AG04450 (cell line): ENCODE results near the gene GPR75. TPM values are rescaled to one million over a fixed set of nuclear protein-coding genes. Genes with fewer than 3 reads are reported as not detected.
"Not testable (repeated sequence)": the region's sequence is repeated elsewhere in the genome, so short reads cannot be mapped to it uniquely, and the experiment has no call there.

Source experiments
- CTCF ChIA-PET: fragments of 300-600, 350-600 bp; formaldehyde crosslinking; extraction: SDS; loops from one replicate; lab custom pipeline; 2022; ENCODE audit warnings: antibody characterized with exemption, inconsistent platforms; lab: Charles Lee
- POLR2A ChIA-PET: fragments of 350-600 bp; formaldehyde crosslinking; extraction: SDS; loops from one replicate; lab custom pipeline; 2021; ENCODE audit warnings: antibody characterized with exemption, inconsistent platforms; lab: Yijun Ruan, JAX
- DNase-seq: peaks from one replicate; pipeline ENCODE4 v3.0.0-alpha.2; 2011; ENCODE audit warnings: low read depth, low spot score
- H3K27ac ChIP-seq: one replicate; pipeline ENCODE4 v1.5.1; 2012; ENCODE audit warnings: low read depth, low read length, control low read depth
- H3K27me3 ChIP-seq: one replicate; pipeline ENCODE4 v1.6.0; 2012; ENCODE audit warnings: low read length; ENCODE audit not compliant: control insufficient read depth, insufficient read depth
- H3K4me3 ChIP-seq: 2 replicates; pipeline ENCODE4 v1.5.1; 2011; ENCODE audit warnings: mild to moderate bottlenecking, low read depth, low read length, control low read depth
- H3K9me3 ChIP-seq: 2 replicates; pipeline ENCODE4 v1.5.1; 2012; ENCODE audit warnings: low read length; ENCODE audit not compliant: control insufficient read depth, insufficient read depth
- CTCF ChIP-seq: IDR thresholded peaks from 2 replicates; pipeline ENCODE4 v1.5.1; 2011; ENCODE audit warnings: low read depth, low read length, control low read depth, inconsistent platforms
- polyA plus RNA-seq: library from polyadenylated mRNA; depleted of rRNA; stranded (reverse); fragments of >200 nt; gene quantifications from 2 replicates; pipeline ENCODE4 v1.2.3, GENCODE V29; 2011

The GPR75 gene
- polyA plus RNA-seq, 1 experiment: 2.0 TPM

- POLR2A ChIA-PET: no interaction called here
- no peaks in the 10 kb centered on the region for H3K27me3 ChIP-seq
- no peak overlapping the region for H3K4me3 ChIP-seq
- TF ChIP-seq CTCF: no peak
- H3K27ac ChIP-seq: no peak overlapping the region
- DNase-seq: no peak
- CTCF ChIA-PET: interaction anchor here (0.5 kb wide), 1 partner anchor 28 kb away, joined by 3 read pairs; no protein-coding TSS in a partner anchor
- no peaks in the 10 kb centered on the region for H3K9me3 ChIP-seq
Measured at GRCh38 chr2:53828331-53828730, 31.4 kb downstream of the GPR75 start.

- H3K4me3 ChIP-seq: no peak overlapping the region
- DNase-seq: no peak
- no peak for TF ChIP-seq CTCF
- ChIA-PET CTCF (interaction anchor here (0.5 kb wide), 1 partner anchor 29 kb away, joined by 3 read pairs; no protein-coding TSS in a partner anchor), POLR2A (no interaction called here)
- no peaks in the 10 kb centered on the region for H3K27me3 ChIP-seq
- no peaks in the 10 kb centered on the region for H3K9me3 ChIP-seq
- H3K27ac ChIP-seq: no peak overlapping the region
Measured at GRCh38 chr2:53827398-53828175, 32.2 kb downstream of the GPR75 start.

GRCh38 chr2:53826587-53827397 lies 33.0 kb downstream of the GPR75 start:
- no peak for TF ChIP-seq CTCF
- Histone ChIP-seq H3K9me3 (no peaks in the 10 kb centered on the region), H3K27ac (no peak overlapping the region), H3K27me3 (no peaks in the 10 kb centered on the region), H3K4me3 (no peak overlapping the region)
- POLR2A ChIA-PET: no interaction called here
- DNase-seq: no peak
- CTCF ChIA-PET: no interaction called here

GRCh38 chr2:53826030-53826410 lies 33.7 kb downstream of the GPR75 start:
- POLR2A ChIA-PET: no interaction called here
- H3K27me3 ChIP-seq: no peaks in the 10 kb centered on the region

GRCh38 chr2:53823639-53824038 lies 36.1 kb downstream of the GPR75 start:
- CTCF ChIA-PET, DNase-seq, POLR2A ChIA-PET, H3K4me3 ChIP-seq, H3K9me3 ChIP-seq, H3K27me3 ChIP-seq, H3K27ac ChIP-seq: not testable (repeated sequence)

More at GRCh38 chr2:53826030-53826410, 33.7 kb downstream of the GPR75 start:
- H3K27ac ChIP-seq: no peak overlapping the region
- no peaks in the 10 kb centered on the region for H3K9me3 ChIP-seq
- no peak for TF ChIP-seq CTCF
- H3K4me3 ChIP-seq: no peak overlapping the region
- CTCF ChIA-PET: no interaction called here
- DNase-seq: no peak
